PFSK-1 (cell line): ENCODE measurements around the gene TUBAL3.

Experiments
- FOXP2 ChIP-seq: optimal IDR thresholded peaks from 2 replicates; pipeline ENCODE3; 2011; ENCODE audit warnings: borderline replicate concordance, control low read depth, inconsistent platforms; ENCODE audit not compliant: insufficient read depth; ENCODE audit errors: extremely low read length, extremely low read depth
- POLR2AphosphoS5 ChIP-seq: IDR thresholded peaks from 2 replicates; pipeline ENCODE4 v1.6.1; 2012; ENCODE audit warnings: low read depth, mild to moderate bottlenecking, control low read depth, low read length, moderate library complexity
- SIN3A ChIP-seq: IDR thresholded peaks from 2 replicates; pipeline ENCODE4 v1.6.1; 2012; ENCODE audit warnings: mild to moderate bottlenecking, low read length, moderate library complexity, borderline replicate concordance; ENCODE audit not compliant: insufficient read depth
- TAF1 ChIP-seq: IDR thresholded peaks from 2 replicates; pipeline ENCODE4 v1.6.1; 2012; ENCODE audit warnings: low read length, control low read depth, borderline replicate concordance; ENCODE audit not compliant: insufficient read depth
- TF ChIP-seq, protein P1 (sequence below), 2 experiments: IDR thresholded peaks; 2 replicates each; pipeline versions ENCODE4 v1.6.1 to v1.8.0; 2011 to 2012; ENCODE audit warnings: low read depth in 2 of 2, low read length in 2 of 2, control low read depth in 1 of 2, inconsistent platforms in 1 of 2, mild to moderate bottlenecking in 1 of 2, moderate library complexity in 1 of 2; ENCODE audit not compliant: insufficient read depth in 1 of 2

The TUBAL3 gene

DNA sequence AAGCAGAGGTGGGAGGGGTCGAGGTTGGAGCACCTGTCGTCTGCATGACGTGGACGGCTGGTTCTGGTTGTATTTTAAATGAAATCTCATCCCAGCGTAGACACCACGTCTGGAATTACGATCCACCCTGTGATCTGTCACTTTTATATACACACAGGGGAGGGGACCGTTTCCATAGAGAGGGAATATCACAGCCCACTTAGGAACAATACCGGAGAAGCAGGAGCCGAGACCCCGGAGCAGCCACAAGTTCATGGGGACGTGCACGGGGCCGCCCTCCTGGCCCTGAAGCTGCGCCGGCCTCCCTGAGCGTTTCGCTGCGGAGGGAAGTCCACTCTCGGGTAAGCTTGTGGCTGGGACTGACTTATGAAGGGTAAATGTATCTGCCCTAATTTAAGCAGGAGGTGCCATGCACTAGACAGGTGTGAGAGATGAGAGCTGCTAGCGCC is 39.7 kb downstream of the TUBAL3 start, which contains the start of gene UCN3:
Gene UCN3, plus strand, starts transcription at position 77 of the 449 bp plus-strand sequence. CDS start 8,755 bp downstream, outside the sequence.
- TF ChIP-seq, protein P1, sequence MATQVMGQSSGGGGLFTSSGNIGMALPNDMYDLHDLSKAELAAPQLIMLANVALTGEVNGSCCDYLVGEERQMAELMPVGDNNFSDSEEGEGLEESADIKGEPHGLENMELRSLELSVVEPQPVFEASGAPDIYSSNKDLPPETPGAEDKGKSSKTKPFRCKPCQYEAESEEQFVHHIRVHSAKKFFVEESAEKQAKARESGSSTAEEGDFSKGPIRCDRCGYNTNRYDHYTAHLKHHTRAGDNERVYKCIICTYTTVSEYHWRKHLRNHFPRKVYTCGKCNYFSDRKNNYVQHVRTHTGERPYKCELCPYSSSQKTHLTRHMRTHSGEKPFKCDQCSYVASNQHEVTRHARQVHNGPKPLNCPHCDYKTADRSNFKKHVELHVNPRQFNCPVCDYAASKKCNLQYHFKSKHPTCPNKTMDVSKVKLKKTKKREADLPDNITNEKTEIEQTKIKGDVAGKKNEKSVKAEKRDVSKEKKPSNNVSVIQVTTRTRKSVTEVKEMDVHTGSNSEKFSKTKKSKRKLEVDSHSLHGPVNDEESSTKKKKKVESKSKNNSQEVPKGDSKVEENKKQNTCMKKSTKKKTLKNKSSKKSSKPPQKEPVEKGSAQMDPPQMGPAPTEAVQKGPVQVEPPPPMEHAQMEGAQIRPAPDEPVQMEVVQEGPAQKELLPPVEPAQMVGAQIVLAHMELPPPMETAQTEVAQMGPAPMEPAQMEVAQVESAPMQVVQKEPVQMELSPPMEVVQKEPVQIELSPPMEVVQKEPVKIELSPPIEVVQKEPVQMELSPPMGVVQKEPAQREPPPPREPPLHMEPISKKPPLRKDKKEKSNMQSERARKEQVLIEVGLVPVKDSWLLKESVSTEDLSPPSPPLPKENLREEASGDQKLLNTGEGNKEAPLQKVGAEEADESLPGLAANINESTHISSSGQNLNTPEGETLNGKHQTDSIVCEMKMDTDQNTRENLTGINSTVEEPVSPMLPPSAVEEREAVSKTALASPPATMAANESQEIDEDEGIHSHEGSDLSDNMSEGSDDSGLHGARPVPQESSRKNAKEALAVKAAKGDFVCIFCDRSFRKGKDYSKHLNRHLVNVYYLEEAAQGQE (IDR thresholded peaks at IDR 0.05; ENCODE audit: insufficient read depth in 1 of 2, low read depth in 2 of 2, low read length in 2 of 2) = no peak

DNA sequence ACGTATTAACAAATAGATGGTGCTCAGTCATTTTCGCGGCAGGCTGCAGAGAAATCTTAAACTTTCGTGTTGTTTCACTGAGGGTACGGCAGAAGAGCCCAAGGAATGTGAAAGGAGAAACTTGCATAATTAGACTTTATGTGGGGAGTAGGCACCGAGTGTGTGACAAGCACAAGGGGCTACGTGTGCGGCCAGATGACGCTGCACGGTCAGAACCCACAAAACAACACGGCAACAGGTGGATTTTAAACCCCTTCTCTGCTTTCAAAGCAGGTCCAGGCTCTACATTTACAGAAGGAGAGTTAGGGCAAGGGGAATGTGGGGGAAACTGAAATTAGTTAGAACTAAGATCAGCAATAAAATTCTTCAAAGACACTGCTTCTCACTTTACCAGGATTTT is 40.3 kb downstream of the TUBAL3 start:
- TF ChIP-seq SIN3A (no peak), POLR2AphosphoS5 (no peak), FOXP2 (no peak), TAF1 (no peak)
- TF ChIP-seq, protein P1 (IDR thresholded peaks at IDR 0.05; ENCODE audit: insufficient read depth in 1 of 2, low read depth in 2 of 2, low read length in 2 of 2) = no peak

DNA sequence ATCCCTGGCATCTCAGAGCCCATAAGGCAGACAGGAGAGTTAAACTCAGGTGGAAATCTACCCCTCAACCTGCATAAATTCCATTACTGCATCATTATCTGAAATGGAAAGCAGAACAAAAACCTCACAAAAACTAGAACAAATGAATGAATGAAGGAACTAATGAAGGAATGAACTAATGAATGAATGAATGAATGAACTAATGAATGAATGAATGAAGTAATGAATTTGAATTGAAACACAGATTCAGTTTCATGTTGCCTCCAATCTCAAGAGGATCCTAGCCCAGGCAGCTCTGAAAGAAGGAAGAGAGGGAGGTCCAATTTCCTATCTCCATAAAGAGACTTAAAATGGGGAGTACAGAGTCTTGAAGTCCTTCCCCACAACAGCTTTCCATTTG is 41.8 kb downstream of the TUBAL3 start:
- TF ChIP-seq, protein P1 (IDR thresholded peaks at IDR 0.05; ENCODE audit: insufficient read depth in 1 of 2, low read depth in 2 of 2, low read length in 2 of 2) = no peak
- TF ChIP-seq POLR2AphosphoS5 (no peak), SIN3A (no peak), FOXP2 (no peak), TAF1 (no peak)

DNA sequence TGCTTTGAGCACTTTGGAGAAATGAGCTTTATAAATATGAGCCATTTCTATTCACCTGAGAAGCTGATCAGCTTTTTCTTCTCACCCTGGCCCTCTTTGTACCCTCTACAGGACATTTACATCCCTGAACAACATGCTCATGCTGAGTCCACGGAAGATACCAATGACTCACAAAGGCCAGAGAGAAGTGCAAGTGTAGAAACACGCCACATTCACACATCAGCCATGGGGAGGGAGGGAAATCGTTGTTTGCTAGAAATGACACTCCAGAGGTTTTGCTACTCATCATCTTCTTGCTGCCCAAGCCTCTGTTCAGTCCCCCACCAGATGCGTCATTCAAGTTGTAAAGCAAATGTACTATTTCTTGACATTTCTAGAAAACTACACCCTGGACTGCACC is 42.7 kb downstream of the TUBAL3 start:
- TF ChIP-seq, protein P1 (IDR thresholded peaks at IDR 0.05; ENCODE audit: insufficient read depth in 1 of 2, low read depth in 2 of 2, low read length in 2 of 2) = no peak
- TF ChIP-seq SIN3A = no peak
- no peak for TF ChIP-seq TAF1
- TF ChIP-seq POLR2AphosphoS5 = no peak
- no peak for TF ChIP-seq FOXP2

DNA sequence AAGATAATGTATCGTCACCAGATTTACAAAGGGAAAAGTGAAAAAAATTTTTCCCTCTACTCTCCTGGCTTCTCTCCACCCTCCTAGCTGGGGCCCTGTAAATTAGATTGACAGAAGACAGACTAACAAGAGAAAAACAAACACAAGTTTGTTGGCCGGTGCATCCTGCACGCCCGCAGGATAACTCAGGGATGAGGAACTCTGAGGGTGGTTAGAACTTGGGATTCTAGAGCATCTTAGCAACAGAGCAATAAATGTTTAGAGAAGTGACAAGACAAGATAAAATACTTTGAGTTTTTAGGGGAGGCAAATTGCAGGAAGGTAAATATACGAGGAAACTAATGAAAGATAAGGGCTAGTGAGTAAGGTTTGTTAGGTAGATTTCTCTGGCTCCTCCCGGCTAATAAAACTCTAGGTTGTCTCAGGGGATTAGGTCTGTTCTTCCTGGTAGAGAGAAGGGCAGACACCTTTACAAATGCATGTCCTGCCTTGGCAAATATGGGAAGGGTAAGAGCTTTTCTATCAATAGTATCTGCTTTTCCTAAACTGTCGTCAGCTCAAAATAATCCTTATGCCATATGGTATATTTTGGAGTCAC is 44.2 kb downstream of the TUBAL3 start:
- TF ChIP-seq FOXP2 (no peak), POLR2AphosphoS5 (no peak), SIN3A (no peak), TAF1 (no peak)
- TF ChIP-seq, protein P1 (IDR thresholded peaks at IDR 0.05; ENCODE audit: insufficient read depth in 1 of 2, low read depth in 2 of 2, low read length in 2 of 2) = no peak
